Colonic mucosa (tissue), 4 donors: Measurements from ENCODE around the gene DLGAP4. TPM values are rescaled to one million over a fixed set of nuclear protein-coding genes. Genes with fewer than 3 reads are reported as not detected.
A peak's percentile ranks its signal among the peaks of the same experiment; 100 is the strongest.
"Not testable (repeated sequence)": the region's sequence is repeated elsewhere in the genome, so short reads cannot be mapped to it uniquely, and the experiment has no call there.

ENCODE experiments used
- DNase-seq: peaks from one replicate; pipeline ENCODE4 v3.0.0-alpha.2; 2020
- H3K27ac ChIP-seq: fragments of 200-600 bp; one replicate; pipeline ENCODE4 v1.8.0; 2021
- H3K27me3 ChIP-seq: fragments of 200-600 bp; one replicate; pipeline ENCODE4 v1.8.0; 2021
- H3K36me3 ChIP-seq: fragments of 200-600 bp; one replicate; pipeline ENCODE4 v1.8.0; 2021
- H3K4me1 ChIP-seq: fragments of 200-600 bp; one replicate; pipeline ENCODE4 v1.8.0; 2021; ENCODE audit warnings: mild to moderate bottlenecking
- H3K4me3 ChIP-seq: fragments of 200-600 bp; one replicate; pipeline ENCODE4 v1.8.0; 2021
- H3K9ac ChIP-seq, 2 donors: one replicate each; pipeline ENCODE4 v1.7.0; 2013; ENCODE audit warnings: control low read depth in 2 of 2, low read depth in 2 of 2, low read length in 2 of 2
- H3K9me3 ChIP-seq: fragments of 200-600 bp; one replicate; pipeline ENCODE4 v1.8.0; 2021
- intact Hi-C: fragments of 100-400 bp; cut with DNase I; formaldehyde crosslinking; loops from one replicate; pipeline ENCODE4 v1.14.1; 2022
- total RNA-seq, 2 donors: library from RNA; stranded (reverse); fragmentation: NEBNext Ultra II Directional in 1 of 2; extraction: Animal tissue kit (Norgen Biotek cat#: 25700) in 1 of 2; gene quantifications; one replicate each; pipeline ENCODE4 v1.2.1, GENCODE V29; 2021
- TF ChIP-seq, protein P1 (sequence below): fragments of 200-600 bp; IDR thresholded peaks from one replicate; pipeline ENCODE4 v1.8.0; 2022; ENCODE audit warnings: antibody characterized with exemption, mild to moderate bottlenecking
- donor health status: healthy.
- donor health status: DM: no; HTN: no; CAD: no.
- donor health status: DM: no; HTN: no; CAD: no.

Gene DLGAP4
- total RNA-seq, 2 donors from 2014 or later = 43.1 to 48.6 TPM

- Histone ChIP-seq H3K27ac (peak overlapping the region; percentile 5), H3K27me3 (no peaks in the 10 kb centered on the region), H3K36me3 (no peaks in the 10 kb centered on the region), H3K9ac (no peak overlapping the region), H3K4me3 (no peak overlapping the region), H3K9me3 (no peaks in the 10 kb centered on the region), H3K4me1 (peaks cover 50% of the 10 kb centered on the region)
- TF ChIP-seq, protein P1, sequence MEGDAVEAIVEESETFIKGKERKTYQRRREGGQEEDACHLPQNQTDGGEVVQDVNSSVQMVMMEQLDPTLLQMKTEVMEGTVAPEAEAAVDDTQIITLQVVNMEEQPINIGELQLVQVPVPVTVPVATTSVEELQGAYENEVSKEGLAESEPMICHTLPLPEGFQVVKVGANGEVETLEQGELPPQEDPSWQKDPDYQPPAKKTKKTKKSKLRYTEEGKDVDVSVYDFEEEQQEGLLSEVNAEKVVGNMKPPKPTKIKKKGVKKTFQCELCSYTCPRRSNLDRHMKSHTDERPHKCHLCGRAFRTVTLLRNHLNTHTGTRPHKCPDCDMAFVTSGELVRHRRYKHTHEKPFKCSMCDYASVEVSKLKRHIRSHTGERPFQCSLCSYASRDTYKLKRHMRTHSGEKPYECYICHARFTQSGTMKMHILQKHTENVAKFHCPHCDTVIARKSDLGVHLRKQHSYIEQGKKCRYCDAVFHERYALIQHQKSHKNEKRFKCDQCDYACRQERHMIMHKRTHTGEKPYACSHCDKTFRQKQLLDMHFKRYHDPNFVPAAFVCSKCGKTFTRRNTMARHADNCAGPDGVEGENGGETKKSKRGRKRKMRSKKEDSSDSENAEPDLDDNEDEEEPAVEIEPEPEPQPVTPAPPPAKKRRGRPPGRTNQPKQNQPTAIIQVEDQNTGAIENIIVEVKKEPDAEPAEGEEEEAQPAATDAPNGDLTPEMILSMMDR = no peak
- intact Hi-C loops = no loop called here
- no peak for DNase-seq
These were observed 163.8 kb downstream of the DLGAP4 start for GRCh38 chr20:36469973-36470372.

- DNase-seq = no peak
- peak overlapping the region; percentile 68 for H3K27ac ChIP-seq
- H3K36me3 ChIP-seq = no peaks in the 10 kb centered on the region
- H3K9ac ChIP-seq = peak overlapping the region in 1 of 2 donors; percentile 49
- H3K9me3 ChIP-seq = no peaks in the 10 kb centered on the region
- peak overlapping the region; percentile 10 for H3K4me3 ChIP-seq
- H3K27me3 ChIP-seq = no peaks in the 10 kb centered on the region
- TF ChIP-seq, protein P1 = no peak
- H3K4me1 ChIP-seq = peaks cover 31% of the 10 kb centered on the region
- intact Hi-C loops = no loop called here
These were observed 165.9 kb downstream of the DLGAP4 start for GRCh38 chr20:36471885-36472636.

GRCh38 chr20:36472637-36473090, 166.5 kb downstream of the DLGAP4 start:
- Histone ChIP-seq H3K4me3 (peak overlapping the region; percentile 10), H3K9me3 (no peaks in the 10 kb centered on the region), H3K27me3 (no peaks in the 10 kb centered on the region), H3K27ac (peak overlapping the region; percentile 68), H3K4me1 (peaks cover 25% of the 10 kb centered on the region), H3K36me3 (no peaks in the 10 kb centered on the region), H3K9ac (peak overlapping the region; percentile 49 to 53)
- intact Hi-C loops = no loop called here
- DNase-seq = peak; percentile 88
- TF ChIP-seq, protein P1 = no peak

GRCh38 chr20:36473164-36473563, 167.0 kb downstream of the DLGAP4 start:
- TF ChIP-seq, protein P1 = no peak
- DNase-seq = no peak
- peak overlapping the region; percentile 38 to 53 for H3K9ac ChIP-seq
- peaks cover 20% of the 10 kb centered on the region for H3K4me1 ChIP-seq
- H3K27me3 ChIP-seq = no peaks in the 10 kb centered on the region
- no peaks in the 10 kb centered on the region for H3K9me3 ChIP-seq
- peak overlapping the region; percentile 68 for H3K27ac ChIP-seq
- H3K36me3 ChIP-seq = no peaks in the 10 kb centered on the region
- no peak overlapping the region for H3K4me3 ChIP-seq
- intact Hi-C loops = no loop called here

GRCh38 chr20:36474563-36474962, 168.4 kb downstream of the DLGAP4 start:
- Histone ChIP-seq H3K27ac (no peak overlapping the region), H3K27me3 (no peaks in the 10 kb centered on the region), H3K36me3 (no peaks in the 10 kb centered on the region), H3K9ac (no peak overlapping the region), H3K4me3 (no peak overlapping the region), H3K9me3 (no peaks in the 10 kb centered on the region), H3K4me1 (peaks cover 7% of the 10 kb centered on the region)
- intact Hi-C loops = no loop called here
- TF ChIP-seq, protein P1 = no peak
- no peak for DNase-seq

GRCh38 chr20:36475054-36475453, 168.9 kb downstream of the DLGAP4 start:
- not testable (repeated sequence) for H3K9ac ChIP-seq, H3K4me1 ChIP-seq

More at GRCh38 chr20:36475054-36475453, 168.9 kb downstream of the DLGAP4 start:
- H3K36me3 ChIP-seq, intact Hi-C loops, H3K27me3 ChIP-seq, H3K9me3 ChIP-seq, H3K4me3 ChIP-seq, DNase-seq, H3K27ac ChIP-seq: not testable (repeated sequence)
